Measurements from ENCODE around the gene C6orf52. TPM values are rescaled to one million over a fixed set of nuclear protein-coding genes. Genes with fewer than 3 reads are reported as not detected.

The C6orf52 gene
- total and polyA plus RNA-seq, 9 of the 15 experiments (the other 6 are each of a cell fraction or from before 2014, with no cell fraction given) = 6.7 to 37.0 (median 11.1) TPM

GRCh38 chr6:10640412-10640811 is 54.0 kb downstream of the C6orf52 start (continued):
- peak in 1 of 2 experiments; percentile 27; a peak in 1 of 3 replicates for TF ChIP-seq CBX3 (IDR thresholded peaks at IDR 0.05; ENCODE audit: borderline replicate concordance in 1 of 2, low read length in 2 of 2)
- no peak for TF ChIP-seq PBX2 (CRISPR knock-in tag; IDR thresholded peaks at IDR 0.05; ENCODE audit: low read depth)
- 0 out of 2 replicates have a peak, but pooled peaks have one; percentile 17 for TF ChIP-seq PBX2 (tag; conservative IDR thresholded peaks at IDR 0.05; ENCODE audit: low read depth)
- TF ChIP-seq TEAD4 (IDR thresholded peaks at IDR 0.05; ENCODE audit: low read length) = peak; percentile 80
- TF ChIP-seq TEAD4 (CRISPR knock-in tag; IDR thresholded peaks at IDR 0.05; ENCODE audit: borderline replicate concordance) = no peak
- peak; percentile 54 for TF ChIP-seq SMARCE1 (IDR thresholded peaks at IDR 0.05)
- peak; percentile 83 for TF ChIP-seq DPF2 (IDR thresholded peaks at IDR 0.05)
- peak; percentile 16 for TF ChIP-seq PRDM10 (IDR thresholded peaks at IDR 0.05; ENCODE audit: partially characterized antibody)
- TF ChIP-seq ZNF347 (CRISPR knock-in tag; IDR thresholded peaks at IDR 0.05; ENCODE audit: low read depth) = no peak
- peak; percentile 53; the same call in 1 of the 2 replicates for TF ChIP-seq STAT5A (IDR thresholded peaks at IDR 0.05; ENCODE audit: borderline replicate concordance, low read length)
- TF ChIP-seq RAD21 (CRISPR knock-in tag; conservative IDR thresholded peaks at IDR 0.05 in 1 of 2, IDR thresholded peaks at IDR 0.05 in 1 of 2) = no peak; a peak in 1 of 4 replicates
- TF ChIP-seq ARNT (IDR thresholded peaks at IDR 0.05) = peak in 1 of 2 experiments; percentile 58; a peak in 1 of 4 replicates
- TF ChIP-seq ZNF830 (CRISPR knock-in tag; IDR thresholded peaks at IDR 0.05) = no peak
- TF ChIP-seq NR2C2 (CRISPR knock-in tag; IDR thresholded peaks at IDR 0.05) = no peak
- TF ChIP-seq NR2C2 (tag; IDR thresholded peaks at IDR 0.05) = no peak
- peak; percentile 61; the same call in 1 of the 2 replicates for TF ChIP-seq ATF3 (IDR thresholded peaks at IDR 0.05)
- TF ChIP-seq ATF3 (CRISPR knock-in tag; conservative IDR thresholded peaks at IDR 0.05) = no peak
- TF ChIP-seq KLF16 (IDR thresholded peaks at IDR 0.05) = peak; percentile 53; the same call in 1 of the 2 replicates
- TF ChIP-seq BCL6 (CRISPR knock-in tag; IDR thresholded peaks at IDR 0.05) = no peak
- TF ChIP-seq CEBPB (tag; IDR thresholded peaks at IDR 0.05) = no peak
- TF ChIP-seq SOX6 (IDR thresholded peaks at IDR 0.05) = peak; percentile 65; the same call in 1 of the 2 replicates
- TF ChIP-seq MCM7 (IDR thresholded peaks at IDR 0.05) = no peak
- 0 out of 4 replicates have a peak, but pooled peaks of 1 of the 2 experiments have one; percentile 36 for TF ChIP-seq HDAC1 (IDR thresholded peaks at IDR 0.05)
- peak; percentile 49; a peak in 2 of 4 replicates for TF ChIP-seq KDM1A (IDR thresholded peaks at IDR 0.05)
